ENCODE results near the gene ATG9B. TPM values are rescaled to one million over a fixed set of nuclear protein-coding genes. Genes with fewer than 3 reads are reported as not detected.
"Not testable (repeated sequence)": the region's sequence is repeated elsewhere in the genome, so short reads cannot be mapped to it uniquely, and the experiment has no call there.

Gene ATG9B
- total RNA-seq, 4 donors from 2014 or later: 0.42 TPM; not detected in 3

DNA sequence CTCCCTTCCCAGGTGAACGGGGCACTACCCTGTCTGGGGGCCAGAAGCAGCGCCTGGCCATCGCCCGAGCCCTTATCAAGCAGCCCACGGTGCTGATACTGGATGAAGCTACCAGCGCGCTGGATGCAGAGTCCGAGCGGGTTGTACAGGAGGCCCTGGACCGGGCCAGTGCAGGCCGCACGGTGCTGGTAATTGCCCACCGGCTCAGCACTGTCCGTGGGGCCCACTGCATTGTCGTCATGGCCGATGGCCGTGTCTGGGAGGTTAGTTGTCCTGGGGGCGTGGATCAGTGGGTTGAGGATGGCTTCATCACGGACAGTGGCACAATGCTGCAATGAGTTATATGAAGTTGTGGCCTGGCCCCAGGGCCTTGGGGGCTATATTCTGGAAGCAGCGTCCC lies 19.7 kb upstream of the ATG9B start:
- H3K27ac ChIP-seq (replicated peaks in 1 of 4): no peak overlapping the region
- DNase-seq (ENCODE audit: extremely low spot score): no peak
- H3K36me3 ChIP-seq: peaks cover 0 to 62% (median 51%) of the 10 kb centered on the region in 4 donors
- 98% methylated on average over 7 of the region's 20 CpGs for WGBS
- TF ChIP-seq EP300 (IDR thresholded peaks at IDR 0.05) (no peak), POLR2AphosphoS5 (IDR thresholded peaks at IDR 0.05) (no peak), POLR2A (IDR thresholded peaks at IDR 0.05; ENCODE audit: low read depth) (no peak)
- TF ChIP-seq, protein P1, sequence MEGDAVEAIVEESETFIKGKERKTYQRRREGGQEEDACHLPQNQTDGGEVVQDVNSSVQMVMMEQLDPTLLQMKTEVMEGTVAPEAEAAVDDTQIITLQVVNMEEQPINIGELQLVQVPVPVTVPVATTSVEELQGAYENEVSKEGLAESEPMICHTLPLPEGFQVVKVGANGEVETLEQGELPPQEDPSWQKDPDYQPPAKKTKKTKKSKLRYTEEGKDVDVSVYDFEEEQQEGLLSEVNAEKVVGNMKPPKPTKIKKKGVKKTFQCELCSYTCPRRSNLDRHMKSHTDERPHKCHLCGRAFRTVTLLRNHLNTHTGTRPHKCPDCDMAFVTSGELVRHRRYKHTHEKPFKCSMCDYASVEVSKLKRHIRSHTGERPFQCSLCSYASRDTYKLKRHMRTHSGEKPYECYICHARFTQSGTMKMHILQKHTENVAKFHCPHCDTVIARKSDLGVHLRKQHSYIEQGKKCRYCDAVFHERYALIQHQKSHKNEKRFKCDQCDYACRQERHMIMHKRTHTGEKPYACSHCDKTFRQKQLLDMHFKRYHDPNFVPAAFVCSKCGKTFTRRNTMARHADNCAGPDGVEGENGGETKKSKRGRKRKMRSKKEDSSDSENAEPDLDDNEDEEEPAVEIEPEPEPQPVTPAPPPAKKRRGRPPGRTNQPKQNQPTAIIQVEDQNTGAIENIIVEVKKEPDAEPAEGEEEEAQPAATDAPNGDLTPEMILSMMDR (IDR thresholded peaks at IDR 0.05): no peak
- H3K9me3 ChIP-seq: no peaks in the 10 kb centered on the region
- no peaks in the 10 kb centered on the region for H3K27me3 ChIP-seq
- intact Hi-C loops (cut with DNase I): no loop called here
- no peak overlapping the region for H3K4me3 ChIP-seq
- peaks cover 8 to 25% (median 21%) of the 10 kb centered on the region in 4 donors for H3K4me1 ChIP-seq

- H3K27me3 ChIP-seq; intact Hi-C loops (cut with DNase I); H3K27ac ChIP-seq (replicated peaks in 1 of 4); DNase-seq (ENCODE audit: extremely low spot score); H3K4me3 ChIP-seq; H3K9me3 ChIP-seq: not testable (repeated sequence)
- Histone ChIP-seq H3K4me1 (peaks cover 13 to 30% (median 26%) of the 10 kb centered on the region in 4 donors), H3K36me3 (peaks cover 0 to 62% (median 51%) of the 10 kb centered on the region in 4 donors)
- 91% methylated on average over 10 of the region's 10 CpGs for WGBS
Measured at GRCh38 chr7:151043449-151043848, 19.2 kb upstream of the ATG9B start.

DNA sequence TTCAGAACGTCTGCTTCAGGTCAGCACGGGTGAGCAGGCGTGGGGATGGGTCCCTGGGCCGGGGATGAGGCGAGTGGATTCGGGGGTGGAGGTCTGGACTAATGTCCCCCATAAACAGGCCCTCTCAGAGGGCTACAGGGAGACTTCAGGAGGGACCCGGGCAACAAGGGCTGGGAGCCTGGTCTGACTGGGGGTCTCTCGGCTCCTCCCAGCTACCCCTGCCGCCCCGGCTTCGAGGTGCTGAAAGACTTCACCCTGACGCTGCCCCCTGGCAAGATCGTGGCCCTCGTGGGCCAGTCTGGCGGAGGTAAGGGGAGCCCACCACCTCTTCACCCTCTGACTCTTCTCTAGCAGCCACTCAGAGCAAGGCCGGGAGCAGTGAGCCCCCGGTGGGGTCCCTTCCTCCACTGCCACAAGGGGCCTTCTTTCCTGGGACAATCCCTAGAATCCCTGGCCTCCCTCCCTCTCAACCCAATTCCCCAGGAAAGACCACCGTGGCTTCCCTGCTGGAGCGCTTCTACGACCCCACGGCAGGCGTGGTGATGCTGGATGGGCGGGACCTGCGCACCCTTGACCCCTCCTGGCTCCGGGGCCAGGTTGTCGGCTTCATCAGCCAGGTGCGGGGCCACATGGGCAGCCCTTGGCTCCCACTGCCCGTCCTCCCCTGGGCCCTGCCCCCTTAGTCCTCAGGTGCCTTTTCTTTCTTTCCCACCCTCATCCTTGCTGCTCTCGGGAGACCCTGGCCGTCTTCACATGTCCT lies 16.5 kb upstream of the ATG9B start:
- H3K4me3 ChIP-seq: no peak overlapping the region
- peaks cover 14 to 18% (median 17%) of the 10 kb centered on the region in 4 donors for H3K4me1 ChIP-seq
- no peaks in the 10 kb centered on the region for H3K27me3 ChIP-seq
- peaks cover 14 to 78% (median 66%) of the 10 kb centered on the region in 4 donors for H3K36me3 ChIP-seq
- no peaks in the 10 kb centered on the region for H3K9me3 ChIP-seq
- intact Hi-C loops (cut with DNase I): no loop called here
- 86% methylated on average over 15 of the region's 30 CpGs for WGBS
- TF ChIP-seq POLR2A (IDR thresholded peaks at IDR 0.05; ENCODE audit: low read depth): no peak
- no peak for TF ChIP-seq POLR2AphosphoS5 (IDR thresholded peaks at IDR 0.05)
- no peak overlapping the region for H3K27ac ChIP-seq (replicated peaks in 1 of 4)
- DNase-seq (ENCODE audit: extremely low spot score): no peak

DNA sequence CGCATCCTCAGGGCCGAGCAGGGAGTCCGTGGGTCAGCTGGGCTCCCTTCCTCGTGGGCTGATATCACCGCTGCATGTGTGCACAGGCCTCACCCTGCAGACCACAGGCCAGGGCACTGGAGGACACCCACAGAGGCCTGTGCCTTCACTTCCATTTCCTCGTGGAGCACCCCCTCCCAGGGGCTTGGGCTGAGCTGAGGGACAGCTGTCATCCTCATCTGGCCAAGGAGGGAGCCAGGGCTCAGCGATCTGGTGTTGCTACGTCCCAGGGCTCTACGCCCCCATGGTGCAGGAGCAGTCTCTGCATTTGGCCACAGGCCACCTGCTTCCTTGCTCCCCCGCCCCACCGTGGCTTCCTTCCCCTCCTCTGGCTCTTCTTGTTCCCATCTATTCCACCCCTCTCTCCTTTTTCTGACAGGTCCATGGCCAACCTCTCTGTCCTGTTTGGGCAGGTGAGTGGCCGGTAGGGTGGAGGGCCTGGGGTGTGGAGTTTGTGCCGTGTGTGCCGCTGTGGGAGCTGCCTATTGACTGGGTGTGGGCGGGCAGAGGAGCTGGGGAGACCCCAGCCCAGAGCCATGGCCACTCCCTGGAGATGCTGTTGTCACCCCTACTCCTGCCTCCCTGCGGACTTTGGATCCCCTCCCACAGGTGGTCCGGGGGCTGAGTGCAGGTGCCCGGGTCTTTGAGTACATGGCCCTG lies 15.7 kb upstream of the ATG9B start:
- 74% methylated on average over 18 of the region's 18 CpGs for WGBS
- Histone ChIP-seq H3K9me3 (no peaks in the 10 kb centered on the region), H3K27me3 (no peaks in the 10 kb centered on the region), H3K4me1 (peaks cover 17 to 19% (median 18%) of the 10 kb centered on the region in 4 donors), H3K4me3 (no peak overlapping the region), H3K36me3 (peaks cover 18 to 78% (median 64%) of the 10 kb centered on the region in 4 donors), H3K27ac (replicated peaks in 1 of 4) (no peak overlapping the region)
- intact Hi-C loops (cut with DNase I): no loop called here
- no peak for DNase-seq (ENCODE audit: extremely low spot score)
- no peak for TF ChIP-seq POLR2A (IDR thresholded peaks at IDR 0.05; ENCODE audit: low read depth)
- no peak for TF ChIP-seq POLR2AphosphoS5 (IDR thresholded peaks at IDR 0.05)
- no peak for TF ChIP-seq EP300 (IDR thresholded peaks at IDR 0.05)
- TF ChIP-seq, protein P1 (IDR thresholded peaks at IDR 0.05): no peak

- DNase-seq (ENCODE audit: extremely low spot score): no peak
- no peaks in the 10 kb centered on the region for H3K27me3 ChIP-seq
- peak overlapping the region; percentile 22 to 50 (median 28) for H3K27ac ChIP-seq (replicated peaks in 1 of 4)
- peak; percentile 48 to 53 for TF ChIP-seq POLR2AphosphoS5 (IDR thresholded peaks at IDR 0.05)
- TF ChIP-seq, protein P1 (IDR thresholded peaks at IDR 0.05): no peak
- peaks cover 24 to 78% (median 63%) of the 10 kb centered on the region in 4 donors for H3K36me3 ChIP-seq
- 36% methylated on average over 12 of the region's 12 CpGs for WGBS
- H3K4me3 ChIP-seq: no peak overlapping the region
- intact Hi-C loops (cut with DNase I): no loop called here
- no peaks in the 10 kb centered on the region for H3K9me3 ChIP-seq
- H3K4me1 ChIP-seq: peaks cover 17 to 19% (median 18%) of the 10 kb centered on the region in 4 donors
Measured at GRCh38 chr7:151038951-151039849, 14.9 kb upstream of the ATG9B start.

Data from esophagus muscularis mucosa (tissue), 4 donors.